GM21423 (cell line): ENCODE results near the gene CD6.

Source experiments
- ATAC-seq: cut with Tn5 transposase; IDR thresholded peaks from one replicate; pipeline ENCODE4 v1.9.1; 2021; ENCODE audit warnings: mild to moderate bottlenecking, moderate library complexity; ENCODE audit not compliant: unreplicated experiment

CD6 gene, protein sequence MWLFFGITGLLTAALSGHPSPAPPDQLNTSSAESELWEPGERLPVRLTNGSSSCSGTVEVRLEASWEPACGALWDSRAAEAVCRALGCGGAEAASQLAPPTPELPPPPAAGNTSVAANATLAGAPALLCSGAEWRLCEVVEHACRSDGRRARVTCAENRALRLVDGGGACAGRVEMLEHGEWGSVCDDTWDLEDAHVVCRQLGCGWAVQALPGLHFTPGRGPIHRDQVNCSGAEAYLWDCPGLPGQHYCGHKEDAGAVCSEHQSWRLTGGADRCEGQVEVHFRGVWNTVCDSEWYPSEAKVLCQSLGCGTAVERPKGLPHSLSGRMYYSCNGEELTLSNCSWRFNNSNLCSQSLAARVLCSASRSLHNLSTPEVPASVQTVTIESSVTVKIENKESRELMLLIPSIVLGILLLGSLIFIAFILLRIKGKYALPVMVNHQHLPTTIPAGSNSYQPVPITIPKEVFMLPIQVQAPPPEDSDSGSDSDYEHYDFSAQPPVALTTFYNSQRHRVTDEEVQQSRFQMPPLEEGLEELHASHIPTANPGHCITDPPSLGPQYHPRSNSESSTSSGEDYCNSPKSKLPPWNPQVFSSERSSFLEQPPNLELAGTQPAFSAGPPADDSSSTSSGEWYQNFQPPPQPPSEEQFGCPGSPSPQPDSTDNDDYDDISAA

DNA sequence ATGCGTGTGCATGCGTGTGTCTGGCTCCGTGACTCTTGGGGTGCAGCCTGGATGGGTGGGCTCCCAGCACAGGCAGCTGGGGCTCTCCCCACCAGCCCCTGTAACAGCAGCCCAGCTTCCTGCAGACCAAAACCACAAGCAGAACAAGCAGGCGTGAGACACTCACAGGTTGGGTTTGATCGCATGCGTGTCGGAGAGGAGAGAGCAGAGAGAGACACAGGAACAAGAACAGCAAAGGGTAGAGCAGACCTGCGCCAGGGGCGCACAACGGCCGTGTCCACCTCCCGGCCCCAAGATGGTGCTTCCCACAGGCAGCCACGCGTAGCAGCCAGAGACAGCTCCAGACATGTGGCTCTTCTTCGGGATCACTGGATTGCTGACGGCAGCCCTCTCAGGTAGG is at the start of gene CD6:
Gene CD6, plus strand, starts transcription at position 161 of the 400 bp plus-strand sequence. Its CDS starts 186 bp downstream, at position 347.
- no peak for ATAC-seq

DNA sequence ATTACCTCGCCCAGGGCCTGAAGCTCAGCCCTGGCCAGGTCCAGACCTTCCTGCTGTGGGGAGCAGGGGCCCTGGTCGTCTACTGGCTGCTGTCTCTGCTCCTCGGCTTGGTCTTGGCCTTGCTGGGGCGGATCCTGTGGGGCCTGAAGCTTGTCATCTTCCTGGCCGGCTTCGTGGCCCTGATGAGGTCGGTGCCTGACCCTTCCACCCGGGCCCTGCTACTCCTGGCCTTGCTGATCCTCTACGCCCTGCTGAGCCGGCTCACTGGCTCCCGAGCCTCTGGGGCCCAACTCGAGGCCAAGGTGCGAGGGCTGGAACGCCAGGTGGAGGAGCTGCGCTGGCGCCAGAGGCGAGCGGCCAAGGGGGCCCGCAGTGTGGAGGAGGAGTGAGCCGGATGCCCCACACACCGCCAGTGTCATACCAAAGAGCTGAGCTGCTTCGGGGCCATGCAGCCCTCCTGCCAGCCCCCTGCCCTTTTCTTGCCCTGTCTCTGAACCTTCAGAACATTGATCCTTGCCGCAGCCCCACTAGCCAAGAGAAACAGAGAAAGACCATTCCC is 49.6 kb upstream of the CD6 start:
- ATAC-seq, result no peak

DNA sequence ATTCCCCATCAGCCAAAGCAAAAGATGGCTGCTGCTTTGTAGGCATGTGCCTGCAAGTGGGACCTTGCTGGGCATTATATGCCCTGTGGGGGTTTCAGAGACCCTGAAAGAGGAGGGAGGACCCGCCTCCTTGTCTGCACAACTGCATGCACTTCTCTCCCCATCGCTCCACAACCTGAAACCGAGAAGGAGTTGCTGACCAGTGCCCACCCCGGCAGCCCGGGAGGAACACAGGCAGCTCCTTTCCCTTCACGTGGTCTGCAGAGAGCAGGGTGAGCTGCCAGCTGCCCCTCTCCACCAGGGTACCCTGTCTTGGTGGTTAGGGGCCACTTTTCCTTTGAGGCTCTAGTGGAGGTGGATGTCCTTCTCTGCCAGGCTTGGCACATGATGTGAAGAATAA is 48.6 kb upstream of the CD6 start:
- no peak for ATAC-seq

DNA sequence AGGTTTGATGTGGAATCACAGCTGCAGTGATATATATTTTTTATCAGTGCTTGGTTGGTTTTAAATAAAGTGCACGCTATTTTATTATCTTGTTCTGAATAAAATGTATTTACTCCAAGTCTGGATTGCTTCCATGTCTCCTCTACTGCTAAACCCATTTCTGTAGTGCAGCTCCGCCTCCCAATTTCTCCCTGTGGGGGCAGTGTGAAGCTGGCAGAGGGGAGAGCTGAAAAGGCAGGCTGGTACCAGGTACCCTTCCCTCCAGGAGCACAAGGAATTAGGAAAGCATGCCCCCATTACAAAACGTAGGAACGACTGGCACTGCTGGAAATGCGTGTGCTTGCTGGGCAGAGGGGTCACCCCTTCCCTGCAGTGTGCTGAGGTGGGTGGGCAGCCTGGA is 48.2 kb upstream of the CD6 start:
- ATAC-seq, result no peak

DNA sequence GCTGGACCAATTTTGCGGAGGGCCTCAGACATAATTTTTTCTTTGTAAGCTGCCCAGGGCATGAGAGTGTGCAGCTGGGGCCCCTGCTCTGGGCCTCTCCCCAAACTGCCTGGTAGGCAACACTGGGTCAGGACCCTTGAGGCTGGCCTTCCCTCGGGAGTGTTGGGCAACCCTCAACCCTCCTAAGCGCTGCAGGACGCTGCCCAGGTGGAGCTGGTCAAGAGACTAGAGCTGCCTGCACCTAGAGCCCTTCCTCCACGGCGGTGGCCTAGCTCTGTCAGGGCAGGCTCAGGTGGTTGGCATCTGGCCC is 47.7 kb upstream of the CD6 start:
- ATAC-seq, result no peak

DNA sequence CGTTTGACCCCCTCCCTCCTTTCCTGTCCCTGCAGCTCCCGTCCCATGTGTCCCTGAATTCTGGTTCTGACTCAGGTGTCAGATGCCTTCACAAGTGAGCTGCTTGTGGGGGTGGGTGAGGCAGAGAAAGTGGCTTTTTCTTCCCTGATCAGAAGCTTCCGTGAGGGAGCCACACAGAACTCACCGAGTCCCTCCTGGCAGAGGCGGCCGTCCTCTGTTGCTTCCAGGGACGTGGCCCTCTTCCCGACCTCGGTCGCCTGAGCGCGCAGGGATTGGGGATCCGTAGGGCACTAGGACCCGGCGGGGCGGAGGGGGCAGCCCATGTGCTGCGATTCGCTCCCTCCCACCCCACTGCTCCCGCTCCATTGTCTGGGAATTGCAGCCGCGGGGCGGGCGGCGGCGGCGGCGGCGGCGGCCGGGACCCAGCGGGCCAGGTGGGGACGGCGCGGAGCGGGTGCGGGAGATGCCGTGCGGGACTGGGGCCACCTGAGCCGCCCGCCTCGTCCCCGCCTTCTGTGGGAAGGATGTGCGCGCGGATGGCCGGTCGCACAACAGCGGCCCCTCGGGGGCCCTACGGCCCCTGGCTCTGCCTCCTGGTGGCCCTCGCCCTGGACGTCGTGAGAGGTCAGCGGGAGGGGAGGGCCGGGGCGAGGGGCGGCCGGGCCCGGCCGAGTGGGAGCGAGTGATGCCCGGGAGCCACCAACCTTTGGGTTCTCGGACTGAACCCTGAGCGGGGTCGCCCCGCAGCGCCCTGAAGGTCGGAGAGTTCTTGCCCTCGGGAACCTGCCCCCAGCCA is 47.2 kb upstream of the CD6 start, which contains the start of gene TMEM132A:
Gene TMEM132A, plus strand, starts transcription at position 351 of the 796 bp plus-strand sequence. Its CDS starts 174 bp downstream, at position 525.
- peak; percentile 38 for ATAC-seq

DNA sequence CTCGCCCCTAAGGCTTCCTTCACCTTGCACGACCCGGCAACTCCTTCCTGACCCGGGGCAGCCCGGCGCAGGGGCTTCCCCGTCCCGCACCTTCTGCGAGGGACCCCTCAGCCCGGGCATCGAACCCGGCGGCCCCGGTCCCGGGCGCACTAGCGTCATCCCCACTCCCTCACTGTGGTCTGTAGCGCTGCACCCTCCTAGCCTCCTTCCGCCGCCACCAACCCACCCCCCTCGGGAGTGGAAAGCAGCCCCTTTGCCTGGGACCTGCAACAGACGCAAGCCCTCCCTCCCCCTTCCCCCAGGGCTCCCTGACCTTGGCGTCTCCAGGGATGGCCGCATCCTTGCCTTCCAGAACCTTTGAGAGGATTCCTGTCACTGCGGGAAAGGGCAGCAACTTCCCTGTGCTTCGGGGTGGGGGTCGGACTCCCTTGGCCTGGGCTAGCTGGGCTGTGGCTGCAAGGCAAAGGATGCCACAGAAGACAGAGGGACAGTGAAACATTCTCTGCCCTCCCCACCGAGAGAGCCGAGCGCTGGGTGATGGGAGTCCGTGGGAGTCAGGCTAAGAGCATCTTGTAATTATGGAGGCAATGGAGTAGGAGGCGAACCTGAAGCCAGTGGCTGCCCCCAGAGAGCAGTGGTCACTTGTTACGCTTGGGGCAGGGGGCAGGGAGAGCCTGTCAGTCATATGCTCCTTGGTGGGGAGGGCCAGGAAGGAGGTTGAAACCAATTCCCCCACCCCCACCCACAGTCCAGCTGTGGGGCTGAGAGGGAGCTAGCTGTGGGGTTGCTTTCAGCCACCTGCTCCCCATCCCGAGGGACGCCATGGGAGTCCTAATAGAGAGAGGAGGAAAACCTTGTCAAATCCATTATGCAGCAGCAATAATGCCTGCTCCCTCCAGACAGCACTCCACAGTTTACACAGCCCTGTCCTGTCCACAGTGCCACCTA is 46.3 kb upstream of the CD6 start:
- no peak for ATAC-seq

DNA sequence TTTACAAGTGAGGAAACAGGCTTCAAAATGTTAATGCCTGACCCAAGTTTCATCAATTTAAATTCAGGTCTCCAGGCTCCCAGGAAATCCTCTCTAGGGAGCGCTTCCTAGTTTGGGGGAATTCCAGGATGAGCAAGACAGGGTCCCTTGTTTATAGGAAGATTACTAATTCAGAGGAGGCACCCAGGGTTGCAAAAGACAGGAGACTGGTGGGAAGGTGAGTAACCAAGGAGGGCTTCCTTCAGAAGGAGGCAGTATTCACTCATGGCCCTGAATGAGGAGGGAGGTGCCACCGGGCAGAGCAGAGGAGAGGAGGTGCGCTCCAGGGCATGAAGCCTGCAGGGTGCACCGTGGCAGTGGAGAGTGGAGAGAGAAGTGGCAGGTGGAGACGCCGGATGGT is 45.6 kb upstream of the CD6 start:
- no peak for ATAC-seq

DNA sequence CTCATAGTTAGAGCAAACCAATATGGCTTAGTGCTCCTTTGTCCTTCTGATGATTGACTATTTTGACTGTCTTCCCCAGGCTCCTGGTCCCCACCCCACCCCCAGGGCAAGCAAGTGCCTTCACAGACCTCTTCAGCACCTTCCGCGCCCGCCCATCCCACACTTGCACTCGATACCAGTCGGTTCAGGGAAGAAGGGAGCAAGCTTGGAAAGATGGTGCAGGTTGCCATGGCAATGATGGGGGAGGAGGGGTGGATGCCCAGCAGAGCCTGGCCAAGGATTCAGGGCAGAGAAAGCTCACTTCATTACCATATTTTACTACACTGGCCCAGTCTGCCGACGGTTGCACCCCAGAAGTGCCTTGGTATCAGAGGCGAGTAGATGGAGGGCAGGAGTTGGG is 45.0 kb upstream of the CD6 start:
- ATAC-seq, result no peak

DNA sequence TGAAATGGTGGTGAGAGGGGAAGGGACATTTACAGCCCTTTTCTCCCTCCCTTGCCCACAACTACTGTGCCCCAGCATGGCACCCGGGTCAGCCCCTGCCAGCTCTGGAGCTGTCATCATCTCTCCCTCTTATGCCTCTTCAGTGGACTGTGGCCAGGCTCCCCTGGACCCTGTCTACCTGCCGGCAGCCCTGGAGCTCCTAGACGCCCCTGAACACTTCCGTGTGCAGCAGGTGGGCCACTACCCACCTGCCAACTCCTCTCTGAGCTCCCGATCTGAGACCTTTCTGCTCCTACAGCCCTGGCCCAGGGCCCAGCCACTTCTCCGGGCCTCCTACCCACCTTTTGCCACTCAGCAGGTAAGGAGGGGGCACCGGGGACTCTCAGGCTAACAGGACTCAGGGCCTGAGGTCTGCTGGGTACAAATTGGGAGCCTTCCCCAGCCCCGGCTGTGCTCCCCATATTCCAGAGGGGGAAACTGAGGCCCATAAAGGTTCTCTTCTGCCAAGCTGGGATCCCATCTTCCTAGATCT is 44.4 kb upstream of the CD6 start:
- ATAC-seq, result no peak

DNA sequence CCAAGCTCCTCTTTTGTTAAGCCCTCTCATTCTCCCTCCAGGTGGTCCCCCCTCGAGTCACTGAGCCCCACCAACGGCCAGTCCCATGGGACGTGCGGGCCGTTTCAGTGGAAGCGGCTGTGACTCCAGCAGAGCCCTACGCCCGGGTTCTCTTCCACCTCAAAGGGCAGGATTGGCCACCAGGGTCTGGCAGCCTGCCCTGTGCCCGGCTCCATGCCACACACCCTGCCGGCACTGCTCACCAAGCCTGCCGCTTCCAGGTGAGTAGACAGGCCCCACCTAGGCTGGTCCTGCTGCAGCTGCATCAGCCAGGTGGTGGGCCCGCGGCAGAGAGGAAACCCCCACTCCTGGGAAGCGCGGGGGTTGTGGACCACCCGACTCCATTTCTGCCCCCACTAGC is 43.9 kb upstream of the CD6 start:
- no peak for ATAC-seq

DNA sequence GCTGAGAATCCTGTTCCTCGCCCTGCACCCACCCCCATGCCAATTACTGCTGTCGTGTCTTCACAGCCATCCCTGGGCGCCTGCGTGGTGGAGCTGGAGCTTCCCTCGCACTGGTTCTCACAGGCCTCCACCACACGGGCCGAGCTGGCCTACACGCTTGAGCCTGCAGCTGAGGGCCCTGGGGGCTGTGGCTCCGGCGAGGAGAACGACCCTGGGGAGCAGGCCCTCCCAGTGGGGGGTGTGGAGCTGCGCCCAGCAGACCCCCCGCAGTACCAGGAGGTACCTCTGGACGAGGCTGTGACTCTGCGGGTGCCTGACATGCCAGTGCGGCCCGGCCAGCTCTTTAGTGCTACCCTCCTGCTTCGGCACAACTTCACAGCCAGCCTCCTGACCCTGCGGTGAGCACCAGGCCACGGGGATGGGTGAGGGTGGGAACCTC is 42.9 kb upstream of the CD6 start:
- no peak for ATAC-seq

DNA sequence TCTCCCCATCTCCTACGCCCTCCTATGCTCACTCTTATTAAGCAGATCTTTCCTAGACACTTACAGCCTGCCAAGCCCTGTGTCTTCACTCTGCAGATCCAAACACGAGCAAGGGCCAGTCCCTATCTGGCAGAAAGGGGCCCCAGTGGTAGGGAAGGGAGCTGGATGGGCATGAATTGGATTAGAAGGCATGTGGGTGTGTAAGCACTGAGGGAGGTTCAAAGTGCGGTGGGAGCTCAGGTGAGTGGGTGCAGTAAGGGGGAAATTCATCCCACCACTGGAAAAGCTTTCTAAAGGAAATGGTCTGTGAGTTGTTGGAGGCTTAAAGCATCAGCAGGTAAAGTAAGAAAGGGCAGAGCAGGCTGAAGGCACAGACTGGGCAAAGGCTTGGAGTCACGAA is 41.7 kb upstream of the CD6 start:
- no peak for ATAC-seq

DNA sequence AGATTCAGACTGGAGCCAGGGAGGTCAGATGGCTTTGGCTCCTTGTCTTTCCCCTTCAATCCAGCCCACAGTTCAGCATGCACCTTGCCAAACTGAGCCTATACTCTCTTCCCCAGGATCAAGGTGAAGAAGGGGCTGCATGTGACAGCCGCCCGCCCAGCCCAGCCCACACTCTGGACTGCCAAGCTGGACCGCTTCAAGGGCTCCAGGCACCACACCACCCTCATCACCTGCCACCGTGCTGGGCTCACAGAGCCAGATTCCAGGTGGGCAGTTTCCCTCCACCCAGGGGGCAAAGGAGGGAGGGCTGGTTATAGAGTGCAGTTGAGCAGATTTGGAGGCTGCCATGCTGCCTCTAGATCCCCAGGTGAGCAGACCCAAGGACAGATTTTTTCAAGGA is 41.1 kb upstream of the CD6 start:
- ATAC-seq, result no peak

DNA sequence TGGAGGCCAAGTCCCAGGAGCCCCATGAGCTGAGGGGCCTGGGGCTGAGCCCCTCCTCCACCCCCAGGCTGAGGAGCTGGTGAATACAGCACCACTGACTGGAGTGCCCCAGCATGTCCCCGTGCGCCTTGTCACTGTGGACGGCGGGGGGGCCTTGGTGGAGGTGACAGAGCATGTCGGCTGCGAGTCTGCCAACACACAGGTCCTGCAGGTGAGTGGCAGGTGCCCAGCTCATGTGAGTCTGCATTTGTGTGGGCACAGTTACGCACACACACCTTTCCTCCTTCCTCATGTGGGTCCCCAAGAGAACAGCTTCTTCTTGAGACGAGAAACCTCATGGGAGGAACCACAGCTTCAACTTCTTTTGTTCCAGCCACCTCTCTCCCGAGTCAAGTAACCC is 39.6 kb upstream of the CD6 start:
- no peak for ATAC-seq

DNA sequence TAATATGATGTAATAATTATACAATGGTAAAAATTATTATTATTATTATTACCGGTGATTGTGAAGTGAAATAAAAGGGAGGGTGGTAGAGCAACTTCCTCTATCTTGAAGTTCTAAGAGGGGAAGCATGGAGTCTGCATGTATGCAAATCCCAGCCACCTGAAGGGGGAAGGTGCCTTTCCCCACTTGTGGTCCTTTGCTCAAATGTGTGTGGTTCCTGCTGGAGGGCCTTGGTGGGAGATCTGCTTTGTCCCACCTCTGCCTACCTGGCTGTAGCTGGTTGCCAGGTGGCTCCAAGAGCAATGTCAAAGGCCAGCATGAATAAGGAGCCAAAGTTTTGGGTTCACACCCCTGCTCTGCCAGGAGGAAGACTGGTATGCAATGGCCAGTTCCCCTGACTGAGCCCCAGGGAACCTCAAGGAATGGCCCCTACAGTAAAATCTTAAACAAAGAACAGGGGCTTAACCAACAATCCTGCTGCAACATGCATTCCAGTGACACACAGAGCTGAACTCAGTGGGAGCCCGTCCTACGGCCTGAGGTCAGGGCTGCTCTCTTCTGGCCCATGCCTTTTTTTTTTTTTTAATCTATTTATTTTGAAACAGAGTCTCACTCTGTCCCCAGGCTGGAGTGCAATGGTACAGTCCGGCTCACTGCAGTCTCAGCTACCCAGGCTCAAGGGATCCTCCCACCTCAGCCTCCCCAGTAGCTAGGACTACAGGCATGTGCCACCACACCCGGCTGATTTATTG is 38.7 kb upstream of the CD6 start:
- ATAC-seq, result no peak

DNA sequence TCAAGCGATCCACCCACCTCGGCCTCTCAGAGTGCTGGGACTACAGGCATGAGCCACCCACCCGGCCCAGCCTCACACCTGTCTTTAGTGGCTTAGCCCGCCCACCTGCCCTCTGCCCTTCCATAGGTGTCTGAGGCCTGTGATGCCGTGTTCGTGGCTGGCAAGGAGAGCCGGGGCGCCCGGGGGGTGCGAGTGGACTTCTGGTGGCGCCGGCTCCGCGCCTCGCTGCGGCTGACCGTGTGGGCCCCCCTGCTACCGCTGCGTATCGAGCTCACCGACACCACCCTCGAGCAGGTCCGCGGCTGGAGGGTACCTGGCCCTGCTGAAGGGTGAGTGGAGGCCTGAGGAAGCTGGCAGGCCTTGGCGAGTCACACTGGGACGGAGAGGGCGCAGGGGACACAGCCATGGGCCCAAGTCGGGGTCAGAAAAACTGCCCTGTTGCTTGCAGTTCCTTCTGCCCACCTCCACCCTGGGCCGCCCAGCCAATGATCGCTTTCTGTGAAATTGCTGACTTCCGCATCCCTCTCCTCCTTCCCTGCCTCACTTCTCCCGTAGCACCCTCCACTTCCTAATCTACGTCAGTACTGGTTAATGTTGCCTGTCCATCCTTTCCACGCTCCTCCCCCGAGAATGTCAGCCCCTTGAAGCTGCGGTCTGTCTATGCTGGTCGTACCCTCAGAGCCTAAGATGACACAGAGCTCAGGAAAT is 37.9 kb upstream of the CD6 start:
- no peak for ATAC-seq

DNA sequence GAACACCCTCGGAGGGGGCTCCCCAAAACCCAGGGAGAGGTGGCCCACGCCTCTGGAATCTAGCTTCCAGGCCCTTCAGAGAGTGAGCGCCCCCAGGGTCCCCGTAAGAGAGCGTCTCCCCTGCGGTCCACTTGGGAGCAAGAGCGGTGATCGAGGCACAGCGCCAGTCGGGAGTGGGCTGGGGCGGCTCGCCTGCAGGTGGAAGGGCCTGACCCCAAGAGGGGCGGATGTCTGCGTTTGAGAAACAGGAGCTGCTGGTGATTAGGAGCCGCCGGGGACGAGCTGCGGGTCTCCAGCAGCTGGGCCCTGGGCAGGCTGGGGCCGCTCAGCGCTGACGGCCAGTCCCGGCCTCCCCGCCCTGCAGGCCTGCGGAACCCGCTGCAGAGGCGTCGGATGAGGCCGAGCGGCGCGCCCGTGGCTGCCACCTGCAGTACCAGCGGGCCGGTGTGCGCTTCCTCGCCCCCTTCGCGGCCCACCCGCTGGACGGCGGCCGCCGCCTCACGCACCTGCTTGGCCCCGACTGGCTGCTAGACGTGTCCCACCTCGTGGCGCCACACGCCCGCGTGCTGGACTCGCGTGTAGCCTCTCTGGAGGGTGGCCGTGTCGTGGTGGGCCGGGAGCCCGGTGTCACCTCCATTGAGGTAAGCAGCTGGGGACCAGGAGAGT is 37.2 kb upstream of the CD6 start:
- no peak for ATAC-seq
